CD4-positive, alpha-beta T cell treated with Interleukin-4 for 1 hour (primary cell): ENCODE measurements around the gene ZNF653.

Source experiments
- DNase-seq, 2 donors: peaks; one replicate each; pipeline ENCODE4 v3.0.0-alpha.2; 2020 to 2022

ZNF653 gene, protein sequence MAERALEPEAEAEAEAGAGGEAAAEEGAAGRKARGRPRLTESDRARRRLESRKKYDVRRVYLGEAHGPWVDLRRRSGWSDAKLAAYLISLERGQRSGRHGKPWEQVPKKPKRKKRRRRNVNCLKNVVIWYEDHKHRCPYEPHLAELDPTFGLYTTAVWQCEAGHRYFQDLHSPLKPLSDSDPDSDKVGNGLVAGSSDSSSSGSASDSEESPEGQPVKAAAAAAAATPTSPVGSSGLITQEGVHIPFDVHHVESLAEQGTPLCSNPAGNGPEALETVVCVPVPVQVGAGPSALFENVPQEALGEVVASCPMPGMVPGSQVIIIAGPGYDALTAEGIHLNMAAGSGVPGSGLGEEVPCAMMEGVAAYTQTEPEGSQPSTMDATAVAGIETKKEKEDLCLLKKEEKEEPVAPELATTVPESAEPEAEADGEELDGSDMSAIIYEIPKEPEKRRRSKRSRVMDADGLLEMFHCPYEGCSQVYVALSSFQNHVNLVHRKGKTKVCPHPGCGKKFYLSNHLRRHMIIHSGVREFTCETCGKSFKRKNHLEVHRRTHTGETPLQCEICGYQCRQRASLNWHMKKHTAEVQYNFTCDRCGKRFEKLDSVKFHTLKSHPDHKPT

DNA sequence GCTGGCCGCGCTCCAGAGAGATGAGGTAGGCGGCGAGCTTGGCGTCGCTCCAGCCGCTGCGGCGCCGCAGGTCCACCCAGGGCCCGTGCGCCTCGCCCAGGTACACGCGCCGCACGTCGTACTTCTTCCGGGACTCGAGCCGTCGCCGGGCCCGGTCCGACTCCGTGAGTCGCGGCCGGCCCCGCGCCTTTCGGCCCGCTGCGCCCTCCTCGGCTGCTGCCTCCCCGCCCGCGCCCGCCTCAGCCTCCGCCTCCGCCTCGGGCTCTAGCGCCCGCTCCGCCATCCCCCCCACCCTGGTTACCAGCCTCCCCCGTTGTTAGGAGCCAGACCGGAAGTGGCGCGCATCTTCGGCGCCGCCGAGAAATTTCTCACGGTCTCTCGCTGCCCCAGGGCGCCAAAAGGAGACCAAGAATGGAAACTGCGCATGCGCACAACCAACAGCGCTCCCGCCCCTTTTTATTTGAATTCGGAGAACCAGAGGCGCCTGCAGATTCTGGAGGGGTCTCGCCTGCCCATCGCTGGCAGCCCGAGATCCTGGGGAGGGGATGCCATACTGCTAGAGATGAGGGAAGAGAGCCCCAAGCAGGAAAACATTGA lies at the start of gene ZNF653:
ZNF653 (minus strand) TSS at position 336 of the 597 bp plus-strand sequence; CDS start at position 283, 53 bp downstream.
- peak; percentile 96 for DNase-seq

DNA sequence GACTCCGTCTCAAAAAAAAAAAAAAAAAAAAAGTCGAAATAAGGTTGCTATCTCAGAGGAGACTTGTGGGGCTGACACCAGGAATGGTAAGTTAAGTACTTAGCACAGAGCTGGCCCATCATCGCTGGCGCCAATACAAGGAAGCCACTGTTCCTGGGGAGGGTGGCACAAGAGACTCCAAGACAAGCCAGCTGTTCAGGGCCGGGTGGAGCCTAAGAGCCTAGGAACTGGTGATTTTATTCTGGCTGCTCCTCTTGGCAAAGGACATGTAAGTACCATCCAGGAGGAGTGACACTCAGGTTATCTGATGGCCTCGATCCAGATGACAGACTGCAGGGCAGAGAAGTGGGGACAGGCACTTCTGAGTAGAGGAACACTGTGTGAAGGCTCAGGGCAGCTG lies 49.6 kb upstream of the ZNF653 start:
- DNase-seq, result no peak

DNA sequence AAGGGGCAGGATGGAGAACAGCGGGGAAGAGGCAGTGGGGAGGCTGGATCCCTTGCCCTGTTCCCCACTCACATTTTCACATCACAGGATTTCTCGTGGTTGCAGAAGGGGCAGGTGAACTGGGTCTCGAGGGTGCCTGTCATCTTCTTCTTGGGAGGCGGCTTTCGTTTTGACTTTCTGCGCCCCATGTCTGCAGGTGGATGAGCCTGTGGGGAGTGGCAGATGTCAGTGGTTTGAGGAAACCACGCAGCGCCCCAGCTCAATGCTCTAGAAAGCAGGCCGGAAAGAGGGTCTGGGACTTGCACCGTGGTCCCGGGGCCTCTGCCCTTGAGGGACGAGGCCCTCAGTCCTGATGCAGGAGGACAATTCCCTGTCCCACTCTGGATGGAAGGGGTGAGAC lies 48.5 kb upstream of the ZNF653 start:
- no peak for DNase-seq

DNA sequence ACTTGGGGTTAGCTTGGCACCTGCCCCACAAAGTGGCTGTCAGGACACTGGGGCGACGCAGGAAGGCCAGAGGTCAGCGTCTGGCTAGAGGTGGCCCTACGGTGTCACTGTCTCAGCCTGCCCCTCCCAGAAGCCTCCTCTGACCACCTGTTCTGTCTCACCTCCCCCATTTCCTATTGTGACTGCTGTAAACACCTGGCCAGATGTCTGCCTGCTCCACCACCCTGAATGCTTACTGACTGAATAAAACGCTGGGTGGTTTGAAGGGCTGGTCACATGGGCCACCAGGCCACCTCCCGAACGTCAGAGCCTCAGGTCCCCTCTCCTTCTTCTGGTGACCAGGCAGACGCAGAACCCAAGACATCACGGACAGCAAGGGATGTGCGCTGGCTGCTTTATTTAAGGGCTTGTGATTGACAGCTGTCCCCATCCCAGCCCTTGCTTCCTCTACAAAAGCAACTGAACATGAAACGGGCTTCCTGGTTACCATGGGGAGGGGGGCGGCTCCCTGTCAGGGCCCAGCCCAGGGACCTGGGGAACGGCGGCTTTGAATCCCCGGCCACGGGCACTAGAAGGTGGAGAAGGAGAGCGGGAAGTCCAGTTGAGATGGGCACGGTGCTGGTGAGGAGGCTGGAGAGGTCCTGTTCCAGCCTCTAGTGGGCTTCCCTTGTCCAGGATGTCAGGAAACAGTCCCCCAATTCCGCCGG lies 47.2 kb upstream of the ZNF653 start:
- no peak for DNase-seq

DNA sequence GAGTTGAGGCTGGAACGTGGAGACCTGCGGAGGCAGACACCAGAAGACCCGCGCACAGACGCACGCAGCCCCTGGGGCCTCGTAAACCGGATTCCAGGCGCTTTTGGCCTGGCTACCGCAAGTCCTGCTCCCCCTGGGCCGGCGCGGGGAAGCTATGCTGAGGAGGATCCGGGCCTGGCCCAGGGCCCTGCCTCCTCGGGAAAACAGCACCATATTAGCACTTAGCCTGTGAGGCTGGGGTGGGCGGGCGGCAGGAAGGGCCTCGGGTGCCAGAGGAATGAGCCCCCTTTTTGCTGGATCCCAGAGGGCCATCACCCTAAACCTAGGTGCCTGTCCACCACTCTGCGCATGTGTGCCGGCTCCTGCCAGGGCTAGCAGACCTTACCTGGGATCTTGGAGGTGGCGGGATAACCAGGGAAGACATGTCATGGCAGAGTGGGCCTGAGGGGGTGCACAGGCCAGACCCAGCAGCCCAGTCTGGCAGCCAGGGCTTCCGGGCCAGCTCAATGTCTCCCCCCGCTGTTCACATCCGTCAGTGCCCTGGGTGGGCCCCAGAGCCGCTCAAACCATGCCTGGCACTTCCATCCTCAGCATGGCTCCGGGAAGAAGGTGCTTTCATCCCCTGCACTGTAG lies 46.1 kb upstream of the ZNF653 start:
- no peak for DNase-seq

DNA sequence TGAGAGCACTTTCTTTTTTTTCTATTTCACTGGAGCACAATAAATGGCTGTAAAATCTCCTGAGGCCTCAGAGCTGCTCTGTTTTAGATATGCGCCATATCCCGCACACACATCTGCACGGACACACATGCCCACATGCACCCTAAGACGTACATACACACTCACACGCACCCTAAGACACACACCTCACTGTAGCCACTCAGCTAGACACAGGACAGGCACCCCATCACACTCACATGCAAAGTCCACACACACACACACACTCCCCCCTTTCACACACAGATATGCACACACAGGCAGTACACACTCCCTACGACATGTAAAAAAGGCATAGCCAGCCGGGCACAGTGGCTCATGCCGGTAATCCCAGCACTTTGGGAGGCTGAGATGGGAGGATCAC lies 44.6 kb upstream of the ZNF653 start:
- DNase-seq, result no peak

DNA sequence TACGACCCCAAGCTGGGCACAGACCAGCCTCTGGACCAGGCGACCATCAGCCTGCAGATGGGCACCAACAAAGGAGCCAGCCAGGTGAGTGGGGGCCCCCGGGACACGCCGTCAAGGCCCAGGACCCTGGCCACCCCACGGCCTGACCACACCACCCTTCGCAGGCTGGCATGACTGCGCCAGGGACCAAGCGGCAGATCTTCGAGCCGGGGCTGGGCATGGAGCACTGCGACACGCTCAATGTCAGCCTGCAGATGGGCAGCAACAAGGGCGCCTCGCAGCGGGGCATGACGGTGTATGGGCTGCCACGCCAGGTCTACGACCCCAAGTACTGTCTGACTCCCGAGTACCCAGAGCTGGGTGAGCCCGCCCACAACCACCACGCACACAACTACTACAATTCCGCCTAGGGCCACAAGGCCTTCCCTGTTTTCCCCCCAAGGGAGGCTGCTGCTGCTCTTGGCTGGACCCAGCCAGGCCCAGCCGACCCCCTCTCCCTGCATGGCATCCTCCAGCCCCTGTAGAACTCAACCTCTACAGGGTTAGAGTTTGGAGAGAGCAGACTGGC lies 43.8 kb upstream of the ZNF653 start:
- no peak for DNase-seq

DNA sequence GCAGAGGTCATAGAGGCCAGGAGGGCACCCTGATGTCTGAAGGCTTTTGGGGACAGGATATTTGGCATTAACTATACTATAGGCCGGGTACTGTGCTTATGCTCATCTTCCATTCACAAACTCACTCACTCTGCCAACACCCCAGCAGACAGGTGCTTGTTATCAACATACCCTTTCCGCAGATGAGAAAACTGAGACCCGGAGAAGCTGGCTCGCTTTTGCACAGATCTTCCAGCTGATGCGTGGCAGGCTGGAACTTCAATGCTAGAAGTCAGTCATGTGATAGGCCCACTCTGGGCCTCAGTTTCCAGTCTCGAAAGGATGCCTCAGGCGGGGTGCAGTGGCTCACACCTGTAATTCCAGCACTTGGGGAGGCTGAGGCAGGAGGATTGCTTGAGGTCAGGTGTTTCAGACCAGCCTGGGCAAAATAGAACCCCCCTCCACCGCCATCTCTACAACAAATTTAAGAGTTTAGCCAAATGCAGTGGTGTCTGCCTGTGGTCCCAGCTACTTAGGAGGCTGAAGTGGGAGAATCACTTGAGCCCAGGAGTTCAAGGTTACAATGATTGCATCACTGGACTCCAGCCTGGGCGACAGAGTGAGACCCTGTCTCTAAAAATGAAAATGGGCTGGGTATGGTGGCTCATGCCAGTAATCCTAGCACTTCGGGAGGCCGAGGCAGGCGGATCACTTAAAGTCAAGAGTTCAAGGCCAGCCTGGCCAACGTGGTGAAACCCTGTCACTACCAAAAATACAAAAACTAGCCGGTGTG lies 42.5 kb upstream of the ZNF653 start:
- no peak for DNase-seq

DNA sequence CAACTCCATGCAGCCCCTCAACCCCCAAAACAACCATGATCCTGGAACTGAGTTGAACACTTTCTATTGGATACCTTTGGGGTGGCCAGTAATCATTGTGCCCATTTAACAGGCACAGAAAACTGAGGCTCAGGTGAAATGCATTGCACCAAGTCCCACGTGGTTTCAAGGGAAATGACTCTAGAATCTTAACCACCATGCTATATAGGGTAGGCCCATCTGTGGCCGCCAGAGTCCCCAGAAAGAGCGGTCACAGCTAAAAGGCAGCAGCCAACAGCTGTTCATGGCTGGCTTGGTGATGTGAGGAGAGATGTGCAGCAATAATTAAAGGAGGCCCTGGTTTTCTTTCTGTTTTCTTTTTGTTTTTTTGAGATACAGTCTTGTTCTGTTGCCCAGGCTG lies 35.6 kb upstream of the ZNF653 start:
- no peak for DNase-seq

DNA sequence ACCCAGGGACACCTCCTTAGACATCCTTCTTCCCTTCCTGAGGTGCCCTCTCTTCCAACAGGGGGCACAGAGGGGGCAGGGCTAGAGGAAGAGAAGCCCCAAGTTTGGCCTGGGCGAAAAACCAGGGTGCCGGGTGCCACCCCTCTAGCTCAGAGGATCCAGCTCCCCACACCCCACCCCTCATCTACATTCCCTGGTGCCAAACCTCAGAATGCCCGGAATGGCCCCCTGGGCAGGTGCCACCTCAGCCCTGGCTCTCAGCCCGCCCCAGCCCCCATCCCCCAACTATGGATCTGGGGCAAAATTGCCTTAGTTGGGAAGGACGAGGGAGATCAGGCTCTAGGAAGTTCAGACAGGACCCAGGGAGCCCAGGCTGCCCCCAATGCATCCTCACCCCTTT lies 35.0 kb upstream of the ZNF653 start:
- DNase-seq, result no peak

DNA sequence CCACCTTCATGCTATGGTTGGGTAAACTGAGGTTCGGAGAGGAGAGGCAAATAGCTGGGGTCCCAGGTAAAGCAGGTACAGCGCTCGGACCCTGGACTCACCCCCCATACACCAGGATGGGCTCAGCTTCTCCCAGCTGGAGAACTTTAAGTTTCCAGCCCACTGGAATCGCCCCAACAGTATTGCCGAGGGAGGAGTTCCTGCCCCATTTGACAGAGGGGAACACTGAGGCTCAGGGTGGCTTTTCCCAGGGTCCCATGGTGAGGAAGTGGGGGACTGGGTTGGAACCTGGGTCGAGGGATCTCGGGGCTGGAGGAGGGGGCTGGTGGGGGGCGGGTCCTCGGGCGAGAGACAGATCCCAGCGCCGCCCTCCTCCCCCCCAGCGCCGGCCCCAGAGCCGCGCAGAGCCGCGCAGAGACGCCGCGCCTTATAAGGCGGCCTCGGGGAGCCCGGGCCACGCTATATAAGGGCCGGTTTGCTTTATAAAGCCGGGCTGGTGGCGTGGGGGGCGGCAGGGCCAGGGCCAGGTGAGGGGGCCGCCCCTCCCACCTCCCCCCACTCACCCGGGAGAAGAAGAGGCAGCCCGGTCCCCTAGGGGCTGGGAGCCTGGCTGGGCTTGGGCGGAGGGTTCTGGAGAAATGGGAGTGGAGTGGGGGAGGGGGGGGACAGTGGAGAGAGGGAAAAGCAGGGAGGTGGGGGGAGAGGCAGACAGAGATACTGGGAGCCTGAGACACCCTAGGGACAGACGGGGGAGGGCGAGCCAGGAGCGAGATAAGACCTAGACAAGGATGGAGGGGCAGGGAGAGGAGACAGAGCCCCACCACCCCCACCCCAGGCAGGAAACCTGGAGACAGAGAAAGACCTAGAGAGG lies 34.1 kb upstream of the ZNF653 start:
- no peak for DNase-seq

DNA sequence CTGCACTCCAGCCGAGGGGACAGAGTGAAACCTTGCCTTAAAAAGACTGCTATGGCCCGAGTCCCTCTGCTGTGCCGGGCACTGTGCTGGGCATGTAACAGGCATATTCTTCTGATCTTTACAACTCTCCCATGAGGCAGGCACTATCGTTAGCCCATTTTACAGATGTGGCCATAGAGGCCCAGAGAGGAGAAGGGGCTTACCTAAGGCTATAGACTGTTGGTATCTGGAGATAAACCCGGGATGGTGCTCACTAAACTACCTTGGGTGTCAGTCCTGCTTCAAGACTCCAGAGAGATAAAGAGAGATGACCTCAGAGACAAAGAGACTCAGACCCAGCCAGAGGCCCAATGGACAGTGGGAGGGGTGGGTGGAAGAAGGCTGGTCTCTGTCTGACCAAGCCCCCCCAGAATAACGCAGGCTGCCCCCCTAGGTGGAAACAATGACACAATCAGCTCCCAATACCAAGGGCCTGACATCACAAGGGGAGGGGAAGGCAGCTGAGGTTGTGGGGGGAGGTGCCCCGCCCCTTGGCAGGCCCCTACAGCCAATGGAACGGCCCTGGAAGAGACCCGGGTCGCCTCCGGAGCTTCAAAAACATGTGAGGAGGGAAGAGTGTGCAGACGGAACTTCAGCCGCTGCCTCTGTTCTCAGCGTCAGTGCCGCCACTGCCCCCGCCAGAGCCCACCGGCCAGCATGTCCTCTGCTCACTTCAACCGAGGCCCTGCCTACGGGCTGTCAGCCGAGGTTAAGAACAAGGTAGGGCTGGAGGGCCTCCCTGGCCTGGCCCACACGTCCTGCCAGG lies 32.8 kb upstream of the ZNF653 start, which contains the start of gene CNN1:
CNN1 (plus strand) TSS at position 620 of the 805 bp plus-strand sequence; CDS start at position 697, 77 bp downstream.
- no peak for DNase-seq

DNA sequence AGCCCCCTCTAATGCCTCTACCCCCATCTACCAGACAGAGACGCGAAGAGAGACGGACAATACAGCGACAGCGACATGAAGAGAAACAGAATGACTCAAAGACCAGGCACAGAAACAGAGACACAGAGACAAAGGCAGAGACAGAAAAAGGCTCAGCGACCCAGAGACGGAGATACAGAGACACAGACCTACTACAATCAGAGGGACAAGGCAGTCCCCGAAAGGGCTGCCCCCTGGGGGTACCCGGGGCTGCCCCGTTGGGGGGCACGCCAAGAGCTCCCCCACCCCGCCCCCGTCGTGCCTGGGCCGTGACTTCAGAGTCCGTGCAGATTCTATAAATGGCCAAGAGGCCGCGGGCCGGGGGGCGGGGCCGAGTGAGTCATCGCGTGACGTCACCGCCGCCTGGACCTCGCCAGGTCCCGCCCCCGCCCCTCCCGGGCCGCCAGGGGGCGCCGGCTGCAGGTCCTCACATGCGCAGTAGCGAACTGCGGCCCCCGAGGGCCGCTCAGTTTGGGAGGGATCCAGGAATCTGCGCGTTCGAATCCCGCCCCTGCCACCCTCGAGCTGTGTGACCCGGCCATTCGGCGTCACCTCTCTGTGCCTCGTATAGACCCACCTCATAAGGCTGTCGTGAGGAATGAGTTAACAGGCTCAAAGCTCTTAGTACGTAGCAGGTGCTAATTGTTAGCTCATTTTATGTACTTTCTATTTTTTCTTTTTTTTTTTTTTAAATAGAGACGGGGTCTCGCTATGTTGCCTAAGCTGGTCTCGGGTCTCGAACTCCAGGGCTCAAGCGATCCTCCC lies 30.4 kb upstream of the ZNF653 start:
- DNase-seq, result peak; percentile 86 to 87

DNA sequence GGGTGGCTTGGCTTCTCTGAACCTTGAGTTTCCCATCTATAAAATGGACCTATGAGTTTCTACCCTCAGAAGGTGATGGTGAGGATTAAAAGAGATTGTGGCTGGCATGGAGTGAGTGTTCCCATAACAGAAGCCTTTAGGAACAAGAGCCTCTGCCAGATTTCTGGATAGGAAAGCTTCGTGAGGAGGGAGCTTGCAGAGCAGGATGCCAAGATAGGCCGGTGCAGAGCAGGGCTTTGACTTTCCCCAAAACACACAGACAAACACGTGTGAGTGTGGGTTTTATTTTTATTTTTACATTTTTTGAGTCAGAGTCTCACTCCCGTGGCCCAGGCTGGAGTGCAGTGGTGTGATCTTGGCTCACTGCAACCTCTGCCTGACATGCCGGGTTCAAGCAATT lies 29.3 kb upstream of the ZNF653 start:
- DNase-seq, result no peak

DNA sequence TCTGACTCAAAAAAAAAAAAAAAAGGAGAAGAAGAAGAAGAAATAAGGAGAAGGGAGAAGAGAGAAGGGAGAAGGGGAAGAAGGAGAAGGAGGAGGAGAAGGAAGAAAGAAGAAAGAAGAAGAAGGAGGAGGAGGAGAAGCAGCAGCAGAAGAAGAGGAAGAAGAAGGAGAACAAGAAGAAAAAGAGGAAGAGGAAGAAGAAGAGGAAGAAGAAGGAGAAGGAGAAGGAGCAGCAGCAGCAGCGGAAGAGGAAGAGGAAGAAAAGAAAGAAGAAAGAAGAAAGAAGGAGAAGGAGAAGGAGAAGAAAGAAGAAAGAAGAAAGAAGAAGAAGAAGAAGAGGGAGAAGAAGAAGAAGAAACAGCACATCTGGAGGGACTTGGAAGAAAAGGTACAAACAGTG lies 28.9 kb upstream of the ZNF653 start:
- no peak for DNase-seq

DNA sequence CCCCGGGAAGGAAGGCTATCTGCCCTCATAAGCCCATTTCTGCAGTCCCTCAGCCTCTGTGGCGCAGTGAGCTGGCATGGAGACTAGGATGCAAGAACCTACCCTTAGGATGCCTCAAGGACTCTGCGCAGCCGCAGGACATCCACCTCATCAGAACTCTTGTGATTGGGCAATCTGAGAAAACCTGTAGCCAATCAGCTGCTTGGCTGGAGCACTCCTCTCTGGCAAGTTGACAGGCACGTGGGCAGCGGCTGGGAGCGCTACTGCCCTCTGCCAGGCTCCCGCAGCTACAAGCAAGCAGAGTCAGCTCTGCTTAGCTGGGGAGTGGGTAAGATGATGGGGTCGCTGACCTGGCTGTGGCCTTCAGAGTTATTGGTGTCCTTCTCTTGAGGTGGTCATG lies 24.8 kb upstream of the ZNF653 start:
- peak; percentile 41 to 52 for DNase-seq

DNA sequence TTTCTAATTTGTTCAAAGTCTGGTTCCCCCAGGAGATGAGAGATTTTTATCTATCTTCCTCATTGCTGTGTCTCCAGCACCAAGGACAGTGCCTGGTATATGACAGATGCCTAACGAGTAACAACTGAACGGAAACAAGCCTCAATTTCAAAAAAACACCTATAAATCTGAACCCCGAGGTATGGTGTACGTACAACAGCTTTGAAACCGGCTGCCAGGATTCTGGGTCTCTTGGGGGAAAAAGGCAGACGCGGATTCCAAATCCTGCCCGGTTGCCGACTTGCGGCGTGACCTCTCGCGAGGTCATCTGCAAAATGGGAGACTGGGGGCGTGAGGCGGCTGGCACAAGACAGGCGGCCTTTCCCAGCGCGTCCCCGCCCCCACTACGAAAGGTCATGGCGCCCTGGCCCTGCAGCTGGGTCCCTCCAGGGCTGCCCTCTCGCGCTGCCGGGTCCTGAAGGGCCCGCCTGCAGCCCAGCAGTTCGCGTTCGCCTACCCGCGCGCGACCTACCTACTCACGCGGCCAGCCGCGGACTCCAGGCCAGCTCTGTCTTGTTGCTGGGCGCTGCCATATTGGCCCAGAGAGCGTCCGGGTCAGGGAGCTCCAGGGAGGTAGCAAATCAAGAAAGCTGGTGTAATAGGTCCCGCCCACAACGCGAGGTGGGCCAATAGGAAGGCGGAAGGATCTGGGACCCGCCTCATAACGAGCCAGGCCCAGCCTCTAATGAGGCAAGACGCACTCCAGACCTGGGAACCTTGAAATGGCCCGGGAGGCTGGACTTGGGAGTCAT lies 23.1 kb upstream of the ZNF653 start, which contains the start of gene ECSIT:
ECSIT (minus strand) TSS at position 584 of the 791 bp plus-strand sequence. CDS start 9,964 bp downstream, outside the sequence.
- DNase-seq, result peak; percentile 95 to 96

DNA sequence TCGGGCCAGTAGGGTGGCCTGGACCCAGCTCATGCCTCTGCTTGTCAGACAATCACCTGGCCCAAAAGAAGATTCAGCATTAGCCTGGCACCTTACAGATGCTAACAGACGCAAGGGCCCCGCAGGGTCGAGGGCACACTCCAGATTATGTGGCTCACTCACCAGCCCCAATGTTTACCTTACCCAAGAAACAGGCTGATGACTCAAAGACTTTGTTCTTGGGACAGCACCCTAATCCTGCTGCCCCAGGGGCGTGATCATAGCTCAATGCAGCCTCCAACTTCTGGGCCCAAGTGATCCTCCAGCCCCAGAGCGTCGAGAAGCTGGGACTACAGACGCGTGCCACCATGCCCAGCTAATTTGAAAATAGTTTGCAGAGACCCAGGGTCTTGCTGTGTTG lies 13.5 kb upstream of the ZNF653 start:
- DNase-seq, result no peak
